IMR-90 (cell line): ENCODE measurements around the gene FDPS. TPM values are rescaled to one million over a fixed set of nuclear protein-coding genes. Genes with fewer than 3 reads are reported as not detected.

ENCODE experiments used
- ATAC-seq: fragments of 200-7000 bp; cut with Tn5 transposase; 2 replicates; pipeline ENCODE4 v1.9.1; 2020; ENCODE audit warnings: low read depth, mild to moderate bottlenecking, moderate library complexity
- BruUV-seq: library from RNA; stranded (reverse); fragments of 400-500 nt; replicated peaks from 2 replicates; lab custom pipeline; 2021; lab: Mats Ljungman, UMichigan
- CTCF ChIA-PET: fragments of 300-600 bp; formaldehyde crosslinking; extraction: SDS; loops from one replicate; lab custom pipeline; 2021; ENCODE audit warnings: antibody characterized with exemption; lab: Yijun Ruan, JAX
- POLR2A ChIA-PET: fragments of 300-600 bp; sonication (Branson Sonifier 250); formaldehyde crosslinking; loops from one replicate; lab custom pipeline; 2022; ENCODE audit warnings: antibody characterized with exemption; ENCODE audit not compliant: unreplicated experiment; lab: Charles Lee
- DNase-seq: peaks from one replicate; pipeline ENCODE4 v3.0.0; 2013
- H2AFZ ChIP-seq: replicated peaks from 2 replicates; pipeline ENCODE3; 2013; ENCODE audit warnings: low read length, mild to moderate bottlenecking; ENCODE audit not compliant: poor library complexity
- H2AK5ac ChIP-seq: 2 replicates; pipeline ENCODE4 v1.6.1; 2013; ENCODE audit warnings: low read depth, low read length, inconsistent platforms
- H2AK9ac ChIP-seq: replicated peaks from 2 replicates; pipeline ENCODE3; 2013; ENCODE audit warnings: mild to moderate bottlenecking, low read depth, low read length, moderate library complexity; ENCODE audit not compliant: poor library complexity
- H2BK120ac ChIP-seq: 2 replicates; pipeline ENCODE4 v1.6.1; 2013; ENCODE audit warnings: low read depth, low read length, inconsistent platforms
- H2BK15ac ChIP-seq: 3 replicates; pipeline ENCODE4 v1.6.1; 2013; ENCODE audit warnings: low read depth, low read length, inconsistent platforms
- H2BK20ac ChIP-seq: 2 replicates; pipeline ENCODE4 v1.6.1; 2013; ENCODE audit warnings: low read depth, mild to moderate bottlenecking, inconsistent platforms, low read length, moderate library complexity
- H2BK5ac ChIP-seq: 2 replicates; pipeline ENCODE4 v1.6.1; 2013; ENCODE audit warnings: mild to moderate bottlenecking, low read depth, low read length, inconsistent platforms; ENCODE audit not compliant: poor library complexity, severe bottlenecking
- H3K14ac ChIP-seq: replicated peaks from 2 replicates; pipeline ENCODE4 v1.6.1; 2013; ENCODE audit warnings: low read depth, low read length, inconsistent platforms
- H3K18ac ChIP-seq: 2 replicates; pipeline ENCODE4 v1.6.1; 2013; ENCODE audit warnings: low read depth, low read length, control low read depth
- H3K23ac ChIP-seq: 2 replicates; pipeline ENCODE4 v1.6.1; 2013; ENCODE audit warnings: low read depth, low read length, inconsistent platforms
- H3K27ac ChIP-seq: 2 replicates; pipeline ENCODE4 v1.5.1; 2013; ENCODE audit warnings: mild to moderate bottlenecking, control low read depth, low read length; ENCODE audit not compliant: insufficient read depth
- H3K27me3 ChIP-seq: 2 replicates; pipeline ENCODE4 v1.6.1; 2013; ENCODE audit warnings: low read length; ENCODE audit not compliant: control insufficient read depth, insufficient read depth
- H3K36me3 ChIP-seq: 2 replicates; pipeline ENCODE4 v1.6.1; 2013; ENCODE audit warnings: low read length, mixed read lengths; ENCODE audit not compliant: control insufficient read depth, insufficient read depth
- H3K4ac ChIP-seq: 2 replicates; pipeline ENCODE4 v1.6.1; 2013; ENCODE audit warnings: low read depth, low read length, inconsistent platforms
- H3K4me1 ChIP-seq: 2 replicates; pipeline ENCODE4 v1.6.1; 2013; ENCODE audit warnings: low read length, mixed read lengths; ENCODE audit not compliant: control insufficient read depth, insufficient read depth
- H3K4me2 ChIP-seq: 2 replicates; pipeline ENCODE4 v1.6.1; 2013; ENCODE audit warnings: low read depth, mild to moderate bottlenecking, control low read depth, low read length, moderate library complexity
- H3K4me3 ChIP-seq: 2 replicates; pipeline ENCODE4 v1.5.1; 2013; ENCODE audit warnings: low read depth, mild to moderate bottlenecking, control low read depth, low read length, moderate library complexity; ENCODE audit not compliant: insufficient read depth
- H3K56ac ChIP-seq: 2 replicates; pipeline ENCODE4 v1.6.1; 2013; ENCODE audit warnings: low read length, inconsistent platforms; ENCODE audit not compliant: insufficient read depth; ENCODE audit errors: extremely low read depth
- H3K79me1 ChIP-seq, 2 experiments: 2 replicates each; pipeline ENCODE4 v1.6.1; 2013; ENCODE audit warnings: low read length in 2 of 2, inconsistent platforms in 1 of 2, low read depth in 1 of 2
- H3K9ac ChIP-seq: 2 replicates; pipeline ENCODE4 v1.6.1; 2013; ENCODE audit warnings: low read depth, low read length, control low read depth
- H3K9me1 ChIP-seq: 2 replicates; pipeline ENCODE4 v1.6.1; 2013; ENCODE audit warnings: low read length, inconsistent platforms; ENCODE audit not compliant: insufficient read depth
- H3K9me3 ChIP-seq: 2 replicates; pipeline ENCODE4 v1.6.1; 2013; ENCODE audit warnings: low read length; ENCODE audit not compliant: control insufficient read depth, insufficient read depth
- H4K20me1 ChIP-seq: 2 replicates; pipeline ENCODE4 v1.6.1; 2013; ENCODE audit warnings: low read length, inconsistent platforms; ENCODE audit not compliant: insufficient read depth
- H4K5ac ChIP-seq: 2 replicates; pipeline ENCODE4 v1.6.1; 2013; ENCODE audit warnings: mild to moderate bottlenecking, low read depth, low read length, control low read depth
- H4K8ac ChIP-seq, 2 experiments: 2 replicates each; pipeline ENCODE4 v1.6.1; 2013; ENCODE audit warnings: low read depth in 2 of 2, low read length in 2 of 2, control low read depth in 1 of 2, inconsistent platforms in 1 of 2
- H4K91ac ChIP-seq: 2 replicates; pipeline ENCODE4 v1.6.1; 2013; ENCODE audit warnings: low read depth, low read length, inconsistent platforms; ENCODE audit not compliant: insufficient read depth
- BHLHE40 ChIP-seq: fragments of 150-350 bp; IDR thresholded peaks from 2 replicates; pipeline ENCODE4 v1.6.1; 2016; ENCODE audit warnings: mild to moderate bottlenecking, low read depth, low read length
- CEBPB ChIP-seq: IDR thresholded peaks from 2 replicates; pipeline ENCODE4 v1.6.1; 2012; ENCODE audit warnings: low read depth, low read length, improper control_type of control experiment
- CHD1 ChIP-seq: IDR thresholded peaks from 2 replicates; pipeline ENCODE4 v1.6.1; 2012; ENCODE audit warnings: low read depth, low read length, improper control_type of control experiment
- RAD21 ChIP-seq: IDR thresholded peaks from 2 replicates; pipeline ENCODE4 v1.6.1; 2012; ENCODE audit warnings: low read length, improper control_type of control experiment
- RFX5 ChIP-seq: IDR thresholded peaks from 2 replicates; pipeline ENCODE4 v1.8.0; 2012; ENCODE audit warnings: low read depth, mild to moderate bottlenecking, low read length, moderate library complexity
- SMC3 ChIP-seq: fragments of 150-350 bp; IDR thresholded peaks from 2 replicates; pipeline ENCODE4 v1.6.1; 2016; ENCODE audit warnings: low read depth, mild to moderate bottlenecking, antibody characterized with exemption, low read length, moderate library complexity
- WGBS, 2 experiments: methylation state at CpG; one replicate each; pipeline versions ENCODE4 v1.1.5 to v1.1.7; 2013; ENCODE audit warnings: missing lambda C conversion rate in 2 of 2; ENCODE audit not compliant: insufficient read length in 1 of 2; ENCODE audit errors: extremely low coverage in 2 of 2; 5-methylcytosine and 5-hydroxymethylcytosine counted together
- dilution Hi-C: fragments of 300-500 bp; cut with HindIII; formaldehyde crosslinking; loops from one replicate; pipeline ENCODE4 v1.14.3; 2018; ENCODE audit warnings: low sequenced_read_pairs; ENCODE audit not compliant: unreplicated experiment
- in situ Hi-C: fragments of 300-500 bp; cut with MboI; formaldehyde crosslinking; loops from 3 replicates; pipeline ENCODE4 v1.14.3; 2019; ENCODE audit warnings: low sequenced_read_pairs, inconsistent platforms, mixed read lengths
- intact Hi-C: fragments of 100-400 bp; cut with micrococcal nuclease; formaldehyde crosslinking; loops from 2 replicates; pipeline ENCODE4 v1.10.0; 2022
- polyA plus RNA-seq, 3 experiments: library from polyadenylated mRNA; depleted of rRNA; stranded (reverse); fragments of >200 nt; gene quantifications; 2 replicates each; pipeline ENCODE4 v1.2.3, GENCODE V29; 2012; ENCODE audit warnings: low replicate concordance in 1 of 3
- total RNA-seq: library from RNA; depleted of rRNA; stranded (reverse); fragments of >200 nt; gene quantifications from 2 replicates; pipeline ENCODE4 v1.2.3, GENCODE V29; 2012
- TF ChIP-seq, protein P1 (sequence below): fragments of 150-350 bp; IDR thresholded peaks from 2 replicates; pipeline ENCODE4 v1.6.1; 2017; ENCODE audit warnings: mild to moderate bottlenecking, antibody characterized with exemption, low read length, low read depth

Gene FDPS
- total and polyA plus RNA-seq, 2 of the 4 experiments (the other 2 are of a cell fraction) = 183 to 191 TPM

DNA sequence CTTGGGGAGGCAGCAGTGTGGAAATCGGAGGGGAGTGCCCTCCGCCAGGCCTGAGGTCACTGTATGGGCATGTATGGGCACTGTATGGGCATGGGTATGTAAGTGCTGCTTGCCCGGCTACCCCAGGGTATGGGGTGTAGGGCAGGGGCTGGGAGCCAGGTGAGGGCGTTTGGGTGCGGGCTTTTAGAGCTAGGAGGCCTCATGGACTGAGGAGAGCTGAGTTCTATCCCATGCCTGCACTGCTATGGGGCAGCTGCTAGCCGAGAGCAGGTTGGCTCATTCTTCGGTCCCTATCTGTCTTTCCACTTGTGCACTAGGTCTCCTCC, 12.8 kb upstream of the FDPS start (continued):
- TF ChIP-seq CEBPB (no peak), SMC3 (no peak), RFX5 (no peak)

DNA sequence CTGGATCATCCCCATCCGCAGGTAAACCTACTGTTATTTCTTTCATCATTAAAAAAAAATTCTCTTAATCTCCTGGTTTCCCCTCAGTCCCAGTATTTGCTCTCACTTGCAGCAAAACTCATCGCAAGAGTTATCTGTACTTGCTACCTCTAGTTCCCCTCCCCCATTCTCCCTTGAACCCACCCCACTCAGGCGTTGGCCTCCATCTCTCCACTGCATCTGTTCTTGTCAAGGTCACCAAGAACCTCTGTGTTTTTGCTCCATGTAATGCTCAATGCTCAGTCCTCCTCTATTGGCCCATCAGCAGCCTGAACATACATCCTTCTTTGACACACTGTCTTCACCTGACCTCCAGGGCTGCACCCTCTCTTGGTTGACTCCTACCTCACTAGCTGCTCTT, 12.0 kb upstream of the FDPS start:
- Histone ChIP-seq H3K18ac (no peak overlapping the region), H4K8ac (no peak overlapping the region), H3K23ac (no peak overlapping the region), H3K4me1 (no peaks in the 10 kb centered on the region), H3K36me3 (no peaks in the 10 kb centered on the region), H3K27me3 (peaks cover 56% of the 10 kb centered on the region), H4K20me1 (no peaks in the 10 kb centered on the region), H3K56ac (no peak overlapping the region), H3K27ac (no peak overlapping the region), H4K5ac (no peak overlapping the region), H3K4me3 (no peak overlapping the region), H2AFZ (no peak overlapping the region), H2BK20ac (no peak overlapping the region), H3K9me3 (peaks cover 2% of the 10 kb centered on the region; the same call in 1 of the 2 replicates), H2AK5ac (no peak overlapping the region), H3K79me1 (no peaks in the 10 kb centered on the region), H2BK120ac (no peak overlapping the region), H3K4me2 (no peak overlapping the region), H3K4ac (no peak overlapping the region), H3K9me1 (no peaks in the 10 kb centered on the region), H4K91ac (no peak overlapping the region), H2BK5ac (no peak overlapping the region), H2BK15ac (no peak overlapping the region), H3K14ac (no peak overlapping the region), H3K9ac (no peak overlapping the region), H2AK9ac (no peak overlapping the region)
- POLR2A ChIA-PET = no interaction called here
- no TSS peak for BruUV-seq
- ATAC-seq (no peak), DNase-seq (no peak)
- intact Hi-C loops (no loop called here), dilution Hi-C loops (no loop called here), in situ Hi-C loops (no loop called here)
- 100% methylated on average over 1 of the region's 3 CpGs; no CpG with 5 or more reads in 1 of the 2 experiments for whole genome bisulfite sequencing, 2 experiments
- no peak for TF ChIP-seq RAD21
- no peak for TF ChIP-seq BHLHE40
- TF ChIP-seq CHD1 = no peak
- TF ChIP-seq RFX5 = no peak
- no peak for TF ChIP-seq CEBPB
- TF ChIP-seq, protein P1, sequence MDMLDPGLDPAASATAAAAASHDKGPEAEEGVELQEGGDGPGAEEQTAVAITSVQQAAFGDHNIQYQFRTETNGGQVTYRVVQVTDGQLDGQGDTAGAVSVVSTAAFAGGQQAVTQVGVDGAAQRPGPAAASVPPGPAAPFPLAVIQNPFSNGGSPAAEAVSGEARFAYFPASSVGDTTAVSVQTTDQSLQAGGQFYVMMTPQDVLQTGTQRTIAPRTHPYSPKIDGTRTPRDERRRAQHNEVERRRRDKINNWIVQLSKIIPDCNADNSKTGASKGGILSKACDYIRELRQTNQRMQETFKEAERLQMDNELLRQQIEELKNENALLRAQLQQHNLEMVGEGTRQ = no peak
- CTCF ChIA-PET = no interaction called here
